GM21390 (cell line): ENCODE results near the gene CROCC.
"Not testable (repeated sequence)": the region's sequence is repeated elsewhere in the genome, so short reads cannot be mapped to it uniquely, and the experiment has no call there.

ENCODE experiments used
- ATAC-seq: cut with Tn5 transposase; IDR thresholded peaks from one replicate; pipeline ENCODE4 v1.9.1; 2021; ENCODE audit not compliant: unreplicated experiment

CROCC gene

GRCh38 chr1:16931206-16931934, 9.6 kb downstream of the CROCC start:
- ATAC-seq = not testable (repeated sequence)

GRCh38 chr1:16933945-16934344, 12.2 kb downstream of the CROCC start:
- ATAC-seq = not testable (repeated sequence)

- not testable (repeated sequence) for ATAC-seq
Measured at GRCh38 chr1:16936580-16936979, 14.8 kb downstream of the CROCC start.

GRCh38 chr1:16938351-16939321, 16.9 kb downstream of the CROCC start:
- ATAC-seq = no peak

- ATAC-seq = not testable (repeated sequence)
Measured at GRCh38 chr1:16939386-16940180, 17.9 kb downstream of the CROCC start.

- no peak for ATAC-seq
Measured at GRCh38 chr1:16944038-16944437, 22.3 kb downstream of the CROCC start.

GRCh38 chr1:16945512-16945911, 23.8 kb downstream of the CROCC start:
- ATAC-seq = not testable (repeated sequence)

GRCh38 chr1:16946185-16946584, 24.5 kb downstream of the CROCC start:
- ATAC-seq = not testable (repeated sequence)

- ATAC-seq = no peak
Measured at GRCh38 chr1:16946646-16947045, 24.9 kb downstream of the CROCC start.

GRCh38 chr1:16948282-16948891, 26.7 kb downstream of the CROCC start:
- not testable (repeated sequence) for ATAC-seq

- not testable (repeated sequence) for ATAC-seq
Measured at GRCh38 chr1:16949026-16949425, 27.3 kb downstream of the CROCC start.

GRCh38 chr1:16952376-16952775, 30.6 kb downstream of the CROCC start:
- not testable (repeated sequence) for ATAC-seq

GRCh38 chr1:16954579-16954978, 32.8 kb downstream of the CROCC start:
- no peak for ATAC-seq

- no peak for ATAC-seq
Measured at GRCh38 chr1:16955186-16955585, 33.5 kb downstream of the CROCC start.

GRCh38 chr1:16956775-16957174, 35.0 kb downstream of the CROCC start:
- no peak for ATAC-seq

GRCh38 chr1:16957731-16958130, 36.0 kb downstream of the CROCC start:
- no peak for ATAC-seq

- ATAC-seq = no peak
Measured at GRCh38 chr1:16958475-16958874, 36.7 kb downstream of the CROCC start.

- peak; percentile 80 for ATAC-seq
Measured at GRCh38 chr1:16960560-16961296, 39.0 kb downstream of the CROCC start.

GRCh38 chr1:16961297-16962133, 39.8 kb downstream of the CROCC start:
- no peak for ATAC-seq
